ENCODE results near the gene PGAM5. TPM values are rescaled to one million over a fixed set of nuclear protein-coding genes. Genes with fewer than 3 reads are reported as not detected.

Gene PGAM5
- polyA plus RNA-seq, 1 of the 3 experiments (the other 2 are of a cell fraction): 22.5 TPM

- Histone ChIP-seq H3K36me3 (replicated peaks in 1 of 2; ENCODE audit: control insufficient read depth in 1 of 2, insufficient read depth in 2 of 2, low read length in 1 of 2) (peaks cover 11 to 23% of the 10 kb centered on the region in 2 experiments), H3K4me2 (no peak overlapping the region), H3F3A (replicated peaks; ENCODE audit: insufficient read depth) (peaks cover 48% of the 10 kb centered on the region), H3K4me1 (ENCODE audit: control insufficient read depth in 1 of 2, insufficient read depth in 2 of 2, low read depth in 1 of 2, low read length in 1 of 2) (peaks cover 5 to 7% of the 10 kb centered on the region in 2 experiments; a peak in 2 of 4 replicates), H3K9me2 (no peaks in the 10 kb centered on the region), H3K9me3 (no peaks in the 10 kb centered on the region), H4K20me1 (ENCODE audit: insufficient read depth) (peaks cover 17% of the 10 kb centered on the region), H3K9ac (no peak overlapping the region), H3K27ac (ENCODE audit: low read depth in 2 of 2, low read length in 1 of 2) (no peak overlapping the region), H3K27me3 (ENCODE audit: insufficient read depth) (no peaks in the 10 kb centered on the region), H3K4me3 (ENCODE audit: low read depth in 2 of 2, low read length in 1 of 2) (no peak overlapping the region), H3K79me2 (ENCODE audit: insufficient read depth) (peaks cover 26% of the 10 kb centered on the region), H2AFZ (ENCODE audit: low read depth) (no peak overlapping the region)
- POLR2A ChIA-PET: no interaction called here
- CTCF ChIA-PET: interaction anchor here (0.9 kb wide), 1 partner anchor 14 kb away, joined by 3 read pairs; no protein-coding TSS in a partner anchor
- TF ChIP-seq MEF2A (IDR thresholded peaks at IDR 0.05; ENCODE audit: borderline replicate concordance, low read depth) (no peak), GABPA (IDR thresholded peaks at IDR 0.05; ENCODE audit: low read depth) (no peak), USF2 (IDR thresholded peaks at IDR 0.05; ENCODE audit: borderline replicate concordance, low read depth, low read length) (no peak), PBX3 (IDR thresholded peaks at IDR 0.05) (no peak), TCF12 (IDR thresholded peaks at IDR 0.05) (no peak), JUND (IDR thresholded peaks at IDR 0.05) (no peak), FOXJ3 (CRISPR knock-in tag; IDR thresholded peaks at IDR 0.05) (no peak), TEAD4 (IDR thresholded peaks at IDR 0.05; ENCODE audit: borderline replicate concordance, insufficient read depth) (no peak), RAD21 (IDR thresholded peaks at IDR 0.05; ENCODE audit: low read length) (no peak), MXI1 (IDR thresholded peaks at IDR 0.05; ENCODE audit: low read depth, low read length) (no peak), FOSL2 (IDR thresholded peaks at IDR 0.05; ENCODE audit: borderline replicate concordance, low read depth) (no peak), RCOR1 (IDR thresholded peaks at IDR 0.05; ENCODE audit: low read length) (no peak), TAF1 (IDR thresholded peaks at IDR 0.05; ENCODE audit: borderline replicate concordance, low read depth, low read length) (no peak), ELF1 (IDR thresholded peaks at IDR 0.05) (no peak), GATA2 (CRISPR knock-in tag; IDR thresholded peaks at IDR 0.05) (no peak)
- no peak for DNase-seq
- 91% methylated on average over 11 of the region's 11 CpGs for WGBS (ENCODE audit: low lambda C conversion rate)
Observed at GRCh38 chr12:132765361-132765760, 54.7 kb downstream of the PGAM5 start.

GRCh38 chr12:132766380-132767085, 55.9 kb downstream of the PGAM5 start:
- H3K79me2 ChIP-seq (ENCODE audit: insufficient read depth): peaks cover 14% of the 10 kb centered on the region
- peaks cover 50% of the 10 kb centered on the region for H3F3A ChIP-seq (replicated peaks; ENCODE audit: insufficient read depth)
- peaks cover 9% of the 10 kb centered on the region; the same call in 1 of the 2 replicates for H4K20me1 ChIP-seq (ENCODE audit: insufficient read depth)
- no peaks in the 10 kb centered on the region for H3K9me2 ChIP-seq
- no peaks in the 10 kb centered on the region for H3K9me3 ChIP-seq
- peak overlapping the region in 1 of 2 experiments; percentile 54; a peak in 2 of 4 replicates for H3K27ac ChIP-seq (ENCODE audit: low read depth in 2 of 2, low read length in 1 of 2)
- H3K4me1 ChIP-seq (ENCODE audit: control insufficient read depth in 1 of 2, insufficient read depth in 2 of 2, low read depth in 1 of 2, low read length in 1 of 2): peaks cover 2 to 5% of the 10 kb centered on the region in 2 experiments; a peak in 2 of 4 replicates
- H3K36me3 ChIP-seq (replicated peaks in 1 of 2; ENCODE audit: control insufficient read depth in 1 of 2, insufficient read depth in 2 of 2, low read length in 1 of 2): peaks cover 18 to 33% of the 10 kb centered on the region in 2 experiments
- no peak overlapping the region for H2AFZ ChIP-seq (ENCODE audit: low read depth)
- H3K4me2 ChIP-seq: no peak overlapping the region
- H3K27me3 ChIP-seq (ENCODE audit: insufficient read depth): no peaks in the 10 kb centered on the region
- ChIA-PET CTCF (interaction anchor here (2.1 kb wide), 1 partner anchor 12 kb away, joined by 24 read pairs; no protein-coding TSS in a partner anchor), POLR2A (interaction anchor here (0.7 kb wide), 1 partner anchor 18 kb away, joined by 3 read pairs; no protein-coding TSS in a partner anchor)
- no peak for DNase-seq
- H3K9ac ChIP-seq: no peak overlapping the region
- 84% methylated on average over 25 of the region's 27 CpGs for WGBS (ENCODE audit: low lambda C conversion rate)
- H3K4me3 ChIP-seq (ENCODE audit: low read depth in 2 of 2, low read length in 1 of 2): no peak overlapping the region
- TF ChIP-seq FOXM1 (IDR thresholded peaks at IDR 0.05; ENCODE audit: low read depth) (no peak), RXRA (IDR thresholded peaks at IDR 0.05; ENCODE audit: borderline replicate concordance, low read depth) (no peak), RFX5 (IDR thresholded peaks at IDR 0.05; ENCODE audit: low read length) (no peak), JUND (IDR thresholded peaks at IDR 0.05) (no peak), TEAD4 (IDR thresholded peaks at IDR 0.05; ENCODE audit: borderline replicate concordance, insufficient read depth) (no peak), SIN3A (IDR thresholded peaks at IDR 0.05; ENCODE audit: borderline replicate concordance, low read depth, low read length) (no peak), ELF1 (IDR thresholded peaks at IDR 0.05) (no peak), USF2 (IDR thresholded peaks at IDR 0.05; ENCODE audit: borderline replicate concordance, low read depth, low read length) (no peak), CHD2 (IDR thresholded peaks at IDR 0.05; ENCODE audit: low read length, partially characterized antibody) (no peak), RCOR1 (IDR thresholded peaks at IDR 0.05; ENCODE audit: low read length) (no peak), ZBTB33 (IDR thresholded peaks at IDR 0.05; ENCODE audit: borderline replicate concordance, low read depth) (no peak), RAD21 (IDR thresholded peaks at IDR 0.05; ENCODE audit: low read length) (no peak)
